NAMALWA (cell line): Measurements from ENCODE around the gene METTL17.
"Not testable (repeated sequence)": the region's sequence is repeated elsewhere in the genome, so short reads cannot be mapped to it uniquely, and the experiment has no call there.

Source experiments
- DNase-seq: peaks from one replicate; pipeline ENCODE4 v3.0.0-alpha.2; 2015; ENCODE audit warnings: low spot score

METTL17 gene

GRCh38 chr14:21024585-21025370 is 35.0 kb downstream of the METTL17 start, which contains the start of gene NDRG2:
Gene NDRG2 (minus strand): TSS chr14:21025061. CDS start chr14:21023315, 1,746 bp downstream.
- DNase-seq = no peak

- no peak for DNase-seq
Measured at GRCh38 chr14:21025371-21026273, 35.8 kb downstream of the METTL17 start.

DNA sequence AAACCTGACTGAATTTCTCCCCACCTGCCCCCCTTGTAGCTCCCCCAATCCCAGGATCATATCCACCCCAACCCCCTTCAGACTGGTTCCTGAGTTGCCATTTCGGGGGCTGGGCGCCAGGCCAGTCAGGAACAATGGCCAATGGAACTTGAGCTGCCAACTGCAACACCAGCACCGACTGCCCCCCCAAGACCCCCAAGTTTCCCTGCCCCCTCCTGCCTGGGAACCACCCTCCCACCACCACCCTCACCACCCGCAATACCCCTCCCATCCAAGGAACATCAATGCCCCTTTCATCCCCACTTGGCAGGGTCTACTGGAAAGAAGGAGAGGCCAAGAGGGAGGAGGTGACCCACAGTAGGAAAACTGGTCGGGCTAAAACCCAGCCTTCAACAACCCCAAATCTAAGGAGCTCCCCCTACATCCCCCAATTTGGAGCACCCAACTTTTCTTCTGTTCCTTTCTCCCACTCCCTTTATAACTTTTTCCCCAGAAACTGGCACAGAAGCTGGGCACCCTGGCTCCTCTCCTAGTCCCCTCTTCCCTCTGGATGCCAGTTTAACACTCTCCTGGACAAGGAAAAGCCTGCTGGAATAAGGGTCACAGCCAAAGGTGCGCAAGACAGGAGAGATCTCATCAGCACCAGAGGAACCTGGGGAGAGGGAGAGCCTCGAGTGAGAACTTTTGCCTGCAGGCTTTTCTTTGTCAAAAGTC is 36.7 kb downstream of the METTL17 start:
- no peak for DNase-seq

DNA sequence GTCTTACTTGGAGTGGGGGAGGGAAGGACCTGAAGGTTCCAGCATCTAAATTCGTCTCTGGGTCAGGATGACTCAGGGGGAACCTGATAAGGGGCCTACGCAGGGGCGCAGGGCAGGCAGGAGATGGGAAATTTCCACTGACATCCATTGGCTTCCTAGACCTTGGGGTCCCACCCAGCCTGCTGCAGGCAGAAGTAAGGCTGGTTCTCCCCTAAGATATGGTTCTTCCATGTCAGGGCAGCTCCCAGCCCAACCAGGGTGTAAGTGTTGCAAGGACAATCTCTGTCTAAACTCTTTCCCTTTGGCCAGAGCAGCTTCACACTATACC is 37.2 kb downstream of the METTL17 start:
- DNase-seq = no peak

GRCh38 chr14:21029917-21030316 is 40.1 kb downstream of the METTL17 start, which contains the start of gene TPPP2:
Gene TPPP2 (plus strand): TSS chr14:21030217. CDS start chr14:21030582, 365 bp downstream.
- DNase-seq = no peak

DNA sequence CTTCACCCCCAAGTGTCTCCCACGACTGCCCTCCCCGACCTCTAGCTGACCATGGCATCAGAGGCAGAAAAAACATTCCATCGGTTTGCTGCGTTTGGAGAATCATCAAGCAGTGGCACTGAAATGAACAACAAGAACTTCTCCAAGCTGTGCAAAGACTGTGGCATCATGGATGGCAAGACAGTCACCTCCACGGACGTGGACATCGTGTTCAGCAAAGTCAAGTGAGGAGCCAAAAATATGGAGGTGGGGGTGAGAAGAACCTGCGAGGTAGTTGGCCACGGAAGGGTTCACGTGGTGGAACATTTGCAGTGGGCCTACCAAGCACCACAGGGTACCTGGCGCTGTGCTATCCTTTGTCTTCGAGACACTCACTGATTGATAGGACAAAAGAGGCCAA is 40.8 kb downstream of the METTL17 start:
- no peak for DNase-seq

DNA sequence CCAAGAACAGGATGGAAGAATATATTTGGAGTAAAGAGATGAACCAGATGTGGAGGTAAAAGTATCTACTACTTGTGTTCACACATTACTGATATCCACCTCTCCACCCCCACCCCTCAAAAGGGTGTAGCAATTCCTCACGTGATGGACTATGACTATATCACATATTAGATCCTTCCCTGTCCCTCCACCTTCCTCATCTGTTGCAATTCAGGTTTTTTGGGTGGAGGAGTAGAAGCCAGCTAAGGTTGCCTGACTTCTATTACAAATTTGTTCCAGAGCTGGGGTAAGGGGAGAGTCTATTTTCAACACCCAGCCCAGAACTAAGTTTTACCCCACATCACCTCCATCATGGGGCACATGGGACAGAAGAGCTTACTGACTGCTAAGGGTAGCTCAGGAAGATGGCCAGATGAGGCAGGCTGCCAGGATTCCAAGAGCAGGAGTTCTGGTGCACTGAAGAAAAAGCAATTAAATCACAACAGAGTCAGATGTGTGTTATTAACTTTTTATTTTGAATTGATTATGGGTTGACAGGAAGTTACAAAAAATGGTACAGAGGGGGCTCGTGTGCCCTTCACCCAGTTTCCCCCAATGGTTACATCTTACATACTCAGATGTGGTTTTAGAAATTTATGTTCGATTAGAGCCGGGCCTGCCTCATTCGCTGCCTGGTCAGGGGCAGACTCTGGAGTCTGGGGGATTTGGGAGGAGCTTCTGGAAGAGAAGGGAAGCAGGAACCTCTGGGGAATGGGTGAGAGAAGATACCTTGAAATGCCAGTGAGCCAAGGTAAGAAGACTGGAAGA is 42.7 kb downstream of the METTL17 start:
- no peak for DNase-seq

DNA sequence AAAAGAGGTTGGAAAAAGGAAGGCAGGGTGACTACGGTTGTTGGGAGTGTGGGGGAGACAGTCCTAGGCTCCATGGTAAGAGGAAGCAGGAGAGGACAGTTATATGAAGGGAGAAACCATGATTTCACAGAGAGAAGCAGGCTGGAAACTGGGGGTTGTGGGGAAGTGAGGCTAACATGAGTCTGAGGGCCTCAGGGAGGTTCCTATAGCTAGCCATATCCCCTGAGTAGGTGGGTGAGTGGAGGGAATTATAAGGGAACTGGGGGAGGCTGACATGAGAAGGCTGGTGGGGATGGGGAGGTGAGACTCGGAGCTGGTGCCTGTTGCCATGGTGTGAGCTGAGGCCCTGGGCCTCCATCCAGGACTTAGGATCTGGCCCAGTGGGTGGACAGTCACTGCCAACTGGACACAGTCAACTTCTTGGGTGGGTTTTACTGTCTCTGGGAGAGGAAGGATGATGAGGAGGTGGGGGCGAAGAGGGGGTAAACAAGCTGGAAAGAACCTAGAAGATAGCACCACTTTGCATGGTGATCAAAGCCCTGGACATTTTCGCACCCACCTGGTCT is 43.4 kb downstream of the METTL17 start:
- no peak for DNase-seq

- no peak for DNase-seq
Measured at GRCh38 chr14:21034707-21035106, 44.9 kb downstream of the METTL17 start, which contains the start of gene RNASE13. Gene RNASE13 (minus strand): TSS chr14:21034807. CDS start chr14:21034288, 519 bp downstream.

DNA sequence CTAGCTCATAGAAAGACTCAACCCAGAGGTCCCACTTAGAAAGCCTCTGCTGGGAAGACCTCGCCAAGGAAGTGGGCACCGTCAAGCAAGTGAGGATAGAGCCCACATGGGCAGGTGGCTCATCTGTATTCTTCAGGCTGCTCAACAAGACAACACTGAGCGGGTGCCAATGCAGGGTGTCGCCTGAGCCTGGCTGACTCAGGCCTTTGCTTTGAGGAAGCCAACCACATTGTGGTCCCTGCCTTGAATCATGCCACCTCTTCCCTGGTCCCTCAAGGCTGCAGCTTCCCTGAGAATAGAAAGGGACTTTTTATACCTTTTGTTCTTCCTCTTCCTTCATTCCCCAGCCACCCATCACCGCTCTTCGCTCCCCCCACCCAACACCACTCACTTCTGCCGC is 47.0 kb downstream of the METTL17 start:
- no peak for DNase-seq

GRCh38 chr14:21037156-21037555 is 47.4 kb downstream of the METTL17 start:
- DNase-seq = no peak

DNA sequence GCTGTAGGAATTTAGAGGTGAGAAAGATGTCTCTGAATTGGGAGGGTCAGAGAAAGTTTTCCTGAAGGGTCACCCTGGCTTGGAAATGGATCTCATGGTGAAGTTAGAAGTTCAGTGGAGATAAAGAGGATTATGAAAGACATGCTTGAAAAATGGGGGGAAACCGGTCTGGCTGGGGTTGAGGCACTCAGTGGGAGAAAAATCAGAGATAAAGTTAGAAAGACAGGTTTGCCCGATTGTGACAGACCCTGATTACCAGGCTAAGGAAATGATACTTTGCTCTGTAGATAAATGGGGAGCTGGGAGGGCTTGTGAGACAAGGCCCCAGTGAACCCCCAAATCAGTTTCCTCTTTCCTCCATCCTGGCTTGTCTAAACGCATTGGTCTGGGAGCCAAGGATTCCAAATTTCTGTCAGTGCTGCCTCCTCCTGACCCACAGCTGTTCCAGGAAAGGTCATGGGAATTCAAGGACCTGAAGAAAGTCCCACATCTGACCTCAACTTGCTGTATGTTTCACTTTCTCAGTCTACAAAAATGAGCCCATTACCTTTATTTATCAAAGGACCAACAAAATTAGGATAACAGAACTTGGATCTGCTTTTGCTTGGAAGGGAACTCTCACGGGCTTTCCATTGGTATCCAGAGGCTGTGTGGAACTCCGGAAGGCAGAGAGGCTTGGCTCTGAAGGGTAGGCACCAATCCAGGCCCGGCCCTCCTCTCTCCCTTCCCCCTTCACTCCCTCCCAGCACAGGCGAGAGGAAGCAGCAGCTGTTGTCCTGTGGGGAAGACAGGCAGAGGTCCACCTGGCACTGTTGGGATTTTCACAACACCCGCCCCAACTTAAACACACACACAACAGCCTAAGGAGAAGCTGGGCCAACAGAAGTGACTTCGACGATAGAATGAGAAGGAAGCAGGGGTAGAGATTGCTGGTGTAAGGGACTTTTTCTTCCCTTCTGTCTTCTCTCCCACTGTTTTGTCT is 49.0 kb downstream of the METTL17 start:
- no peak for DNase-seq

DNA sequence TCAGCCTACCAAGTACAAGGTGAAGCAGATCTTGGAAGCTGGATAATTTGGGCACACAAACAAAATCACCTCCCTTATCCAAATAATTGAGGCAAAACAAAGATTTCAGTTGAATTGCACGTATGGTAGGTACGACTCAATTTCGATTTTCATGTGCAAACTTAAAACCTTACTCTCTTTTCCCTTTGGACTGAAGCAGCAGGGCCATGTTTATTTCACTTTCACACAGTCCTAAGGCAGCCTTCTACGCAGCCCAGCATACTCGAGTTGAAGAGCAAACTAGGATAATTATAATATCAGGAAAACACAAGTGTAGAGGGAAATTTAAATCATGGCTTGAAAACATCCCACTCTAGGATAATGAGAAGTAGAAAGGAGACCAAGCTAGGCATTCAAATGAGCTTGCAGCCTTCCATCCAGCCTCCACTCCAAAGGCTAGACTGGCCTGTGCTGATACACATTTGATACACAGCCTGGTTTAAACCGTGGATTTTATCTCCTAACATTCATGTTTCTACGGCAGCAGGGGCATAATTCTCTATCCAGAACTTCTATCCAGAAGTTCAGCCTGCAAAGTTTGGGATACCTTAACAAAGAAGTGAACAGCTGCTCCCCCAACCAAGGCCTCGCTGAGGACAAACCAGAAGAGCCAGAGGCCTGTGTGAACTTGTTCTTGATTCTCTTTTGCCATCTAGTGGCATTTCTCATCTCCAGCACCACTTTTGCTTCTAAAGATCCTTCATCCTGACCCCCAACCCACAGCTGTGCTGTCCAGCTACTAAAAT is 50.0 kb downstream of the METTL17 start:
- peak; percentile 64 for DNase-seq

DNA sequence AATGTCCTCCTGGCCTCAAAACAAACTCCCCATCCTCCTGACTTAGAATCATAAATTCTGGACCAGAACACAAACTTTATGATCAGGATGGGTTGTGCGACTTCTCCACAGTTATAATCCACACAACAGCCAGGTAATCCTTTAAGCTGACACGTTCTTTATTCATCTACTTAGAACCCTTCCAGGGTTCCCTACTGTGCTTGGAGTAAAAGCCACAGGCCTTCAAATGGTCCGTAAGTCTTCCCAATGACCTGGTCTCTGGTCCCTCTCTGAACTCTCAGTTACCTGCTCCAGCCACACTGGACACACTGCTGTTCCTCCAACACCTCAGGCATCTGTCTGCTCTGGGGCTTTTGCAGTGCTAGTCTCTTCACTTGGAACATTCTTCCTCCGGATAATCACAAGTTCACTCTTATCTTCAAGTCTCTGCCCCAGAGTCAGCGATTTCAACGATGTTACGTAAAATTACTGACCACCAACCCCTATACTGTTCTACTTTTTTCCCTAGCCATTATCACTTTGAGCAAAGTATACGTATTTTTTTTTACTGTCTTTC is 50.7 kb downstream of the METTL17 start:
- DNase-seq = no peak

- not testable (repeated sequence) for DNase-seq
Measured at GRCh38 chr14:21040941-21041340, 51.2 kb downstream of the METTL17 start.

GRCh38 chr14:21041676-21042433 is 52.1 kb downstream of the METTL17 start, which contains the start of gene RNASE7:
Gene RNASE7 (plus strand): TSS chr14:21042362. CDS start chr14:21042993, 631 bp downstream.
- no peak for DNase-seq

DNA sequence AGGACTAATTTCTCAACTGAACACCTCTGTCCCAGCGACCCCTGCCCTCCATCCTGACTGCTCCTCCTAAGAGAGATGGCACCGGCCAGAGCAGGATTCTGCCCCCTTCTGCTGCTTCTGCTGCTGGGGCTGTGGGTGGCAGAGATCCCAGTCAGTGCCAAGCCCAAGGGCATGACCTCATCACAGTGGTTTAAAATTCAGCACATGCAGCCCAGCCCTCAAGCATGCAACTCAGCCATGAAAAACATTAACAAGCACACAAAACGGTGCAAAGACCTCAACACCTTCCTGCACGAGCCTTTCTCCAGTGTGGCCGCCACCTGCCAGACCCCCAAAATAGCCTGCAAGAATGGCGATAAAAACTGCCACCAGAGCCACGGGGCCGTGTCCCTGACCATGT is 53.1 kb downstream of the METTL17 start:
- no peak for DNase-seq
